AG09319 (cell line): Measurements from ENCODE around the gene IGSF23.
"Not testable (repeated sequence)": the region's sequence is repeated elsewhere in the genome, so short reads cannot be mapped to it uniquely, and the experiment has no call there.

Source experiments
- DNase-seq: peaks from one replicate; pipeline ENCODE4 v3.0.0-alpha.2; 2010; ENCODE audit warnings: low read depth; ENCODE audit errors: extremely low read depth
- TF ChIP-seq, protein P1 (sequence below): IDR thresholded peaks from 2 replicates; pipeline ENCODE4 v1.5.1; 2011; ENCODE audit warnings: low read depth, mild to moderate bottlenecking, inconsistent platforms, low read length, moderate library complexity

IGSF23 gene

DNA sequence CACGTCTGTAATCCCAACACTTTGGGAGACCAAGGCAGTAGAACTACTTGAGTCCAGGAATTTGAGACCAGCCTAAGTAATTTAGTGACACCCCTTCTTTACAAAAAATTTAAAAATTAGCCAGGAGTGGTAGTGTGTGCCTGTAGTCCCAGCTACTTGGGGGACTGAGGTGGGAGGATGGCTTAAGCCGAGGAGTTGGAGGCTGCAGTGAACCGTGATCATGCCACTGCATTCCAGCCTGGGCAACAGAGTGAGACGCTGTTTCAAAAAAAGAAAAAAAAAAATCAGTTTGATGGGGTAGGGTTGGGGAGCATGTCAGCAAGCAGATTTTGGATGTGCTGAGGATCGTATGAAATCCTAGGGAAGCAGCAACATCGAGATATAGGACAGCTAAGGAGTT, 62.2 kb downstream of the IGSF23 start:
- TF ChIP-seq, protein P1, sequence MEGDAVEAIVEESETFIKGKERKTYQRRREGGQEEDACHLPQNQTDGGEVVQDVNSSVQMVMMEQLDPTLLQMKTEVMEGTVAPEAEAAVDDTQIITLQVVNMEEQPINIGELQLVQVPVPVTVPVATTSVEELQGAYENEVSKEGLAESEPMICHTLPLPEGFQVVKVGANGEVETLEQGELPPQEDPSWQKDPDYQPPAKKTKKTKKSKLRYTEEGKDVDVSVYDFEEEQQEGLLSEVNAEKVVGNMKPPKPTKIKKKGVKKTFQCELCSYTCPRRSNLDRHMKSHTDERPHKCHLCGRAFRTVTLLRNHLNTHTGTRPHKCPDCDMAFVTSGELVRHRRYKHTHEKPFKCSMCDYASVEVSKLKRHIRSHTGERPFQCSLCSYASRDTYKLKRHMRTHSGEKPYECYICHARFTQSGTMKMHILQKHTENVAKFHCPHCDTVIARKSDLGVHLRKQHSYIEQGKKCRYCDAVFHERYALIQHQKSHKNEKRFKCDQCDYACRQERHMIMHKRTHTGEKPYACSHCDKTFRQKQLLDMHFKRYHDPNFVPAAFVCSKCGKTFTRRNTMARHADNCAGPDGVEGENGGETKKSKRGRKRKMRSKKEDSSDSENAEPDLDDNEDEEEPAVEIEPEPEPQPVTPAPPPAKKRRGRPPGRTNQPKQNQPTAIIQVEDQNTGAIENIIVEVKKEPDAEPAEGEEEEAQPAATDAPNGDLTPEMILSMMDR, result no peak
- no peak for DNase-seq

DNA sequence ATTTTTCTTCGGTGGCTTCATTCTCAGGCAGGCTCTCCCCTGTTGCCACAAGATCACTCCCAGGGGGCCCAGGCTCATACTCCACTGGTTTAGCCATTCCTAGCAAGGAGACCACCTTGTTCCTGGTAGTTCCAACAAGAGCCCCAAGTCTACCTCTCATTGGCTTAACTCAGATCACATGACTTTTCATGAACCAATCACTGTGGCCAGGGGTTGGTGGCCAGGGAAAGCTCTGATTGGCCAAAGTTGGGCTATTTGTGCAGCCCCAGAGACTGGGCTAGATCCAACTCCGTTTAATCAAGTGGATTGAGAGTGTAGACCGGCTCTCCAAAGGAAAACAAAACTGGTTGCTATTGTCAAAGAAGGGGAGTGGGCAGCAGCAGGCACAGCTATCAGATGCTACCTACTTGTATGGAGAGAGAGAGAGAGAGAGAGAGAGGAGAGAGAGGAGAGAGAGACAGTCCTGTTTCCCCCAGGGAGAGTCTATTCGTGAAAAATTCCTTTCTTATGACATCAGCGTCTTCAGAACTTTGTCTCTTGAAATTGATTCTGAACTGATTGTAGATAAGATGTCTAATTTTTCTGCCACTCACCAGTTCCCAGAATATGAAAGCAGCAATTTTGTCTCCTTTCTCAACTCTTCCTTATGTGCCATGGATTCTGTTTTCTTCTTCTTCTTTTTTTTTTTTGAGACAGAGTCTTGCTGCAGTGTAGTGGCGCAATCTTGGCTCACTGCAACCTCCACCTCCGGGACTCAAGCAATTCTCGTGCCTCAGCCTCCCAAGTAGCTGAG, 63.9 kb downstream of the IGSF23 start:
- TF ChIP-seq, protein P1, result no peak
- DNase-seq, result no peak

DNA sequence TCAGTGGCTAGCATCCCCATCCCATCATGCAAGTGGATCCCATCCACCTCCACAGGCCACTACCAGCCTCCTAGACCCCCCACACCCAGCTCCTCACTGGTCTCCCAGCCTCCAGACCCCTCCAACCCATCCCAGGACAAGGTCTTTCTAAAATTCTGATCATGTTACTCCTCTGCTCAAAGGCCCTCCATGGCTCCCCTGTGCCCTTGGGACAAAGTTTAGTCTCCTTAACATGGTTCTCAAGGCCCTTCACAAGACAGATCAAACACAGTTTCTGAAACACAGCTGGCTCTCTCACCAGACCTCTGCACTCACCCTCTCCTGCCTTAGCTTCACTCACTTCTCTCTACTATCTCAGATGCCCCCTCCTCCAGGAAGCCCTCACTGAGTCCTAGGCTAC, 67.2 kb downstream of the IGSF23 start:
- TF ChIP-seq, protein P1, result no peak
- DNase-seq, result no peak

DNA sequence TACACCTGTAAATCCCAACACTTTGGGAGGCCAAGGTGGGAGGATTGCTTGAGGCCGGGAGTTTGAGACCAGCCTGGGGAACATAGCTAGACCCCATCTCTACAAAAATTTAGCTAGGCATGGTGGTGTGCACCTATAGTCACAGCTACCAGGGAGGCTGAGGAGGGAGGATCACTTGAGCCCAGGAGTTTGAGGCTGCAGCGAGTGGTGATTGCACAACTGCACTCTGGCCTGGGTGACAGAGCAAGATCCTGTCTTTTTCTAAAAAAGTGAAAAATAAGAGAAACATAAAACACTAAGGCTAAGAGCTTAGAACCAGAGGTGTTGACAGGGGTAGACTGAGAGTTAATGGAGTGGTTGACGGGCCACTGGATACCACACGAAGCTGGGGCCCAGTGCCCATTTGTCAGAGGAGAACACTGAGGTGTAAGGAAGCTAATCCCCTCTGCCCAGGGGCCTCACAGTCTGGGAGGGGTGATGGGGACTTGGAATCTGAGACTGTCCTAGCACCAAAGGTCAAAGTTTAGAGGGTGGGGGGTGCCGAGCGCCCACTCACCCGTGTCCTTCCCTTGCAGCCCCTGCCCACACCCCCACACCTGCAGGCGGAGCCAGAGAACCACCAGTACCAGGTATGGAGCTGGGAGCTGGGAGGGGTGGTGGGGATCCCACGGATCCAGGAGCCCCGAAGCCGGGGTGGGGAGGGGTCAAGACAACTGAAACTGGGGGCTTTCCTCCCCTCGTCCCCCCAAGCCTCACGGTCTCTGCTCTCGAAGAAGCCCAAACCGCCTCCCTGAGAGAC, 68.8 kb downstream of the IGSF23 start:
- DNase-seq, result no peak

DNA sequence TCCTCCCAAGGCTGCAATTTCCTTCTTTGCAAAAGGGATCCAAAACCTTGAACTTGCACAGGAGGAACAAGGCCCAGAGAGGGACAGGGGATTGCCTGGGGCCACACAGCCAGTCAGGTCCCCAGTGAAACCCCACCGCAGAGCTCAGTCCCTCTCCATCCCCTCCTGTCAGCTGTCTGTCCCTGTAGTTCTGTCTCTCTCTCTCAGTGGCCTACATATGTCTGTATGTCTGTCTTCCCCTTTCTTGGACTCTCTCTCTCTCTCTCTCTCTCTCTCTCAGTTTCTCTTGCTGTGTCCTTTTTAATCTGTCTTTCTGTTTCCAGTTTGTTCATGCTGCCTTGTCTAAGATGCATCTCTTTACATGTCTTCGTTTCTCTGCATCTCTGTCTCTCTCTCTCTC, 69.4 kb downstream of the IGSF23 start:
- TF ChIP-seq, protein P1, result no peak
- no peak for DNase-seq

More for the DNA sequence above, 68.8 kb downstream of the IGSF23 start:
- TF ChIP-seq, protein P1, result no peak

DNA sequence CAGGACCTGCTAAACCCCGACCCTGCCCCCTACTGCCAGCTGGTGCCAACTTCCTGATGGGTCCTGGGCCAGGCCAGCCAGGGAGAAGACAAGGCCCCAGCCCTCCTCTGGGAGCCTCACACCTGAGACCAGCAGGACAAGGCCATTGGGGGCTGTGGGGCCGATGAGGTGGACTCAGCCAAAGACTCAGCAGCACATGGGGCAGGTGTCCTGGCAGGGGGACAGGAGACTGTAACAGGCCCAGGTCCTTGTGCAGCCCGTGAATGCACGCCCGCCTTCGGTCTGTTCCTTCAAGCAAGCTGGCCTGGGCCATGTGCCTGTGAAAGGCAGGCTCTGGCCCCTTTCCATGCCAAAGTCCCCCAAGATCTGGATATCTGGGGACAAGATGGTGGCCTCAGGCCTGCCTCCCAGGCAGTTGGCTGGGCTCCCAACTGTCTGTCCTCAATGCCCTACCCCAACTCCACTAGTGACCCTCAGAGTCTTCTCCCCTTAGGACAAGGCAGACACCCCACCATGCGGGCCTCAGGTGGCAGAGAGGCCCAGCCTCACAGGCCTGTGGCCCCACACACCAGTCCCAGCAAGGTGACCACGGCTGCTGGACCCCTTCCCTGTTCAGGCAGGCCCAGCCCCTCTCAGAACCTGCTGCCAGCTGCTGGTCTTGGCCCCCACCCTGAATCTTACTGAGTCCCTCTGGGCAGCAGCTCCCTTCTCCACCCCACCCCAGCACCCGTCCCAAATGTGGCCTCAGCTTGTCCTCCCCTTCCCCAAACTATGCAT, 70.3 kb downstream of the IGSF23 start:
- DNase-seq, result no peak
- TF ChIP-seq, protein P1, result no peak

DNA sequence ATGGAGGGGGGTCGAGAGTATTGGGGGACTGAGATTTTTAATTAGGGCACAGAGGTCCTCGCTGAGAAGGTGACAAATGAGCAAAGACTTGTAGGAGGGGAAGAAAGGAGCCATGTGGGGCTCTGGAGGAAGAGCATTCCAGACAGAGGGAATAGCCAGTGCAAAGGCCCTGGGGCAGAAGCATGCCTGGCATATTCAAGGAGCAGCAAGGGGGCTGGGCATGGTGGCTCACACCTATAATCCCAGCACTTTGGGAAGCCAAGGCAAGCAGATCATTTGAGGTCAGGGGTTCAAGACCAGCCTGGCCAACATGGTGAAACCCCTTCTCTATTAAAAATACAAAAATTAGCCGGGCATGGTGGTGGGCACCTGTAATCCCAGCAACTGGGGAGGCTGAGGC, 71.0 kb downstream of the IGSF23 start:
- DNase-seq, result not testable (repeated sequence)
